ENCODE measurements around the gene TPK1.

The TPK1 gene

GRCh38 chr7:144857463-144857862 lies 21.6 kb upstream of the TPK1 start:
- peaks cover 31% of the 10 kb centered on the region for H3K4me1 ChIP-seq
- H3K79me2 ChIP-seq: no peaks in the 10 kb centered on the region
- H3K27me3 ChIP-seq (ENCODE audit: control insufficient read depth, insufficient read depth, low read length): no peaks in the 10 kb centered on the region
- H3K4me2 ChIP-seq (ENCODE audit: low read length): no peak overlapping the region
- peak overlapping the region; percentile 77 for H3K27ac ChIP-seq
- no peak overlapping the region for H3K9ac ChIP-seq
- no peak for TF ChIP-seq CTCF (IDR thresholded peaks at IDR 0.05)
- H3K9me3 ChIP-seq (ENCODE audit: control insufficient read depth, low read length): no peaks in the 10 kb centered on the region
- H3K4me3 ChIP-seq (ENCODE audit: low read depth, low read length): no peak overlapping the region
- H3K36me3 ChIP-seq (ENCODE audit: control insufficient read depth, insufficient read depth, low read length): no peaks in the 10 kb centered on the region
- peak overlapping the region; percentile 2 for H2AFZ ChIP-seq

GRCh38 chr7:144854839-144855424 lies 19.1 kb upstream of the TPK1 start:
- Histone ChIP-seq H3K4me2 (ENCODE audit: low read length) (no peak overlapping the region), H3K9ac (no peak overlapping the region), H3K4me3 (ENCODE audit: low read depth, low read length) (no peak overlapping the region), H3K27ac (peak overlapping the region; percentile 21), H2AFZ (peak overlapping the region; percentile 62), H3K36me3 (ENCODE audit: control insufficient read depth, insufficient read depth, low read length) (no peaks in the 10 kb centered on the region), H3K27me3 (ENCODE audit: control insufficient read depth, insufficient read depth, low read length) (no peaks in the 10 kb centered on the region), H3K4me1 (peaks cover 29% of the 10 kb centered on the region), H3K9me3 (ENCODE audit: control insufficient read depth, low read length) (no peaks in the 10 kb centered on the region), H3K79me2 (no peaks in the 10 kb centered on the region)
- TF ChIP-seq CTCF (IDR thresholded peaks at IDR 0.05): peak; percentile 83

GRCh38 chr7:144853542-144853941 lies 17.7 kb upstream of the TPK1 start:
- no peak overlapping the region for H3K4me3 ChIP-seq (ENCODE audit: low read depth, low read length)
- no peak for TF ChIP-seq CTCF (IDR thresholded peaks at IDR 0.05)
- H3K4me2 ChIP-seq (ENCODE audit: low read length): no peak overlapping the region
- H3K36me3 ChIP-seq (ENCODE audit: control insufficient read depth, insufficient read depth, low read length): no peaks in the 10 kb centered on the region
- H3K79me2 ChIP-seq: no peaks in the 10 kb centered on the region
- no peaks in the 10 kb centered on the region for H3K27me3 ChIP-seq (ENCODE audit: control insufficient read depth, insufficient read depth, low read length)
- H2AFZ ChIP-seq: no peak overlapping the region
- H3K4me1 ChIP-seq: peaks cover 24% of the 10 kb centered on the region
- no peaks in the 10 kb centered on the region for H3K9me3 ChIP-seq (ENCODE audit: control insufficient read depth, low read length)
- H3K9ac ChIP-seq: no peak overlapping the region
- H3K27ac ChIP-seq: no peak overlapping the region

- no peak overlapping the region for H3K27ac ChIP-seq
- no peaks in the 10 kb centered on the region for H3K4me1 ChIP-seq
- no peak overlapping the region for H3K9ac ChIP-seq
- TF ChIP-seq CTCF (IDR thresholded peaks at IDR 0.05): no peak
- no peaks in the 10 kb centered on the region for H3K9me3 ChIP-seq (ENCODE audit: control insufficient read depth, low read length)
- H3K36me3 ChIP-seq (ENCODE audit: control insufficient read depth, insufficient read depth, low read length): no peaks in the 10 kb centered on the region
- no peak overlapping the region for H2AFZ ChIP-seq
- H3K27me3 ChIP-seq (ENCODE audit: control insufficient read depth, insufficient read depth, low read length): no peaks in the 10 kb centered on the region
- H3K4me2 ChIP-seq (ENCODE audit: low read length): no peak overlapping the region
- H3K4me3 ChIP-seq (ENCODE audit: low read depth, low read length): no peak overlapping the region
- H3K79me2 ChIP-seq: no peaks in the 10 kb centered on the region
Observed at GRCh38 chr7:144848078-144848477, 12.2 kb upstream of the TPK1 start.

GRCh38 chr7:144842377-144842851 lies 6.6 kb upstream of the TPK1 start:
- H3K27ac ChIP-seq: peak overlapping the region; percentile 20
- no peaks in the 10 kb centered on the region for H3K9me3 ChIP-seq (ENCODE audit: control insufficient read depth, low read length)
- no peaks in the 10 kb centered on the region for H3K27me3 ChIP-seq (ENCODE audit: control insufficient read depth, insufficient read depth, low read length)
- no peak for TF ChIP-seq CTCF (IDR thresholded peaks at IDR 0.05)
- no peak overlapping the region for H3K4me3 ChIP-seq (ENCODE audit: low read depth, low read length)
- no peaks in the 10 kb centered on the region for H3K4me1 ChIP-seq
- no peaks in the 10 kb centered on the region for H3K79me2 ChIP-seq
- H3K4me2 ChIP-seq (ENCODE audit: low read length): no peak overlapping the region
- no peak overlapping the region for H3K9ac ChIP-seq
- H3K36me3 ChIP-seq (ENCODE audit: control insufficient read depth, insufficient read depth, low read length): no peaks in the 10 kb centered on the region
- H2AFZ ChIP-seq: peak overlapping the region; percentile 68
